Liver (tissue), 9 donors: ENCODE measurements around the gene CHRNA7. TPM values are rescaled to one million over a fixed set of nuclear protein-coding genes. Genes with fewer than 3 reads are reported as not detected.
"Not testable (repeated sequence)": the region's sequence is repeated elsewhere in the genome, so short reads cannot be mapped to it uniquely, and the experiment has no call there.

Experiments used
- DNase-seq: peaks from one replicate; pipeline ENCODE4 v3.0.0-alpha.2; 2017; ENCODE audit warnings: low spot score
- H3K27ac ChIP-seq, 2 donors: one replicate each; pipeline ENCODE4 v1.7.0; 2013; ENCODE audit warnings: inconsistent platforms in 2 of 2, low read length in 2 of 2, control low read depth in 1 of 2, low read depth in 1 of 2, mild to moderate bottlenecking in 1 of 2
- H3K27me3 ChIP-seq, 4 donors: one replicate each; pipeline versions ENCODE4 v1.6.1 to v1.7.0; 2013; ENCODE audit warnings: low read length in 3 of 4, inconsistent platforms in 1 of 4, mild to moderate bottlenecking in 1 of 4, moderate library complexity in 1 of 4; ENCODE audit not compliant: control insufficient read depth in 4 of 4, insufficient read depth in 4 of 4
- H3K36me3 ChIP-seq, 4 donors: one replicate each; pipeline versions ENCODE4 v1.6.1 to v1.7.0; 2013; ENCODE audit warnings: low read length in 3 of 4, mild to moderate bottlenecking in 3 of 4, low read depth in 1 of 4, moderate library complexity in 1 of 4; ENCODE audit not compliant: control insufficient read depth in 4 of 4, insufficient read depth in 3 of 4
- H3K4me1 ChIP-seq, 4 donors: one replicate each; pipeline versions ENCODE4 v1.6.1 to v1.7.0; 2013; ENCODE audit warnings: low read length in 3 of 4, mild to moderate bottlenecking in 3 of 4, moderate library complexity in 1 of 4; ENCODE audit not compliant: control insufficient read depth in 4 of 4, insufficient read depth in 4 of 4
- H3K4me3 ChIP-seq, 3 donors: one replicate each; pipeline versions ENCODE4 v1.6.1 to v1.7.0; 2013; ENCODE audit warnings: low read length in 3 of 3, control low read depth in 1 of 3, low read depth in 1 of 3, mild to moderate bottlenecking in 1 of 3
- H3K9ac ChIP-seq, 2 donors: one replicate each; pipeline ENCODE4 v1.7.0; 2013; ENCODE audit warnings: low read length in 2 of 2, mild to moderate bottlenecking in 2 of 2, moderate library complexity in 2 of 2, control low read depth in 1 of 2, low read depth in 1 of 2
- H3K9me3 ChIP-seq, 4 donors: one replicate each; pipeline versions ENCODE4 v1.6.1 to v1.7.0; 2013; ENCODE audit warnings: low read length in 3 of 4; ENCODE audit not compliant: control insufficient read depth in 4 of 4
- EGR1 ChIP-seq, 2 donors: IDR thresholded peaks; 2 replicates each; pipeline ENCODE4 v1.6.1; 2016 to 2018; ENCODE audit warnings: antibody characterized with exemption in 2 of 2, low read depth in 2 of 2
- FOXA1 ChIP-seq: IDR thresholded peaks from 2 replicates; pipeline ENCODE4 v1.6.1; 2016; ENCODE audit warnings: antibody characterized with exemption
- FOXA2 ChIP-seq: IDR thresholded peaks from 2 replicates; pipeline ENCODE4 v1.6.1; 2016; ENCODE audit warnings: antibody characterized with exemption
- GABPA ChIP-seq, 2 donors: IDR thresholded peaks in 1 of 2; conservative IDR thresholded peaks in 1 of 2; 2 replicates each; pipeline ENCODE4 v1.6.1; 2016; ENCODE audit warnings: antibody characterized with exemption in 2 of 2, mild to moderate bottlenecking in 1 of 2, moderate library complexity in 1 of 2
- HNF4A ChIP-seq, 2 donors: conservative IDR thresholded peaks; 2 replicates each; pipeline ENCODE4 v1.6.1; 2016; ENCODE audit warnings: antibody characterized with exemption in 2 of 2, mild to moderate bottlenecking in 2 of 2
- HNF4G ChIP-seq: IDR thresholded peaks from 2 replicates; pipeline ENCODE4 v1.6.1; 2016; ENCODE audit warnings: antibody characterized with exemption
- JUND ChIP-seq, 2 donors: IDR thresholded peaks; 2 replicates each; pipeline ENCODE4 v1.6.1; 2016; ENCODE audit warnings: antibody characterized with exemption in 2 of 2
- NR2F2 ChIP-seq: IDR thresholded peaks from 2 replicates; pipeline ENCODE4 v1.6.1; 2016; ENCODE audit warnings: antibody characterized with exemption
- RAD21 ChIP-seq, 2 donors: IDR thresholded peaks; 2 replicates each; pipeline ENCODE4 v1.6.1; 2016; ENCODE audit warnings: antibody characterized with exemption in 2 of 2, mild to moderate bottlenecking in 2 of 2
- RXRA ChIP-seq, 2 donors: IDR thresholded peaks; 2 replicates each; pipeline ENCODE4 v1.6.1; 2017 to 2018; ENCODE audit warnings: antibody characterized with exemption in 2 of 2, mild to moderate bottlenecking in 1 of 2
- SP1 ChIP-seq: IDR thresholded peaks from 2 replicates; pipeline ENCODE4 v1.6.1; 2018; ENCODE audit warnings: antibody characterized with exemption, mild to moderate bottlenecking
- TAF1 ChIP-seq: conservative IDR thresholded peaks from 2 replicates; pipeline ENCODE4 v1.6.1; 2016; ENCODE audit warnings: antibody characterized with exemption, mild to moderate bottlenecking
- YY1 ChIP-seq: IDR thresholded peaks from 2 replicates; pipeline ENCODE4 v1.6.1; 2016; ENCODE audit warnings: antibody characterized with exemption, mild to moderate bottlenecking
- WGBS: extraction: QIAGEN DNeasy Blood & Tissue Kit; methylation state at CpG from one replicate; pipeline ENCODE4 v1.1.7; 2013; 5-methylcytosine and 5-hydroxymethylcytosine counted together
- polyA plus RNA-seq, 2 donors: library from polyadenylated mRNA; stranded (reverse) in 1 of 2; unstranded in 1 of 2; fragments of 200-250 nt in 1 of 2; fragments of >200 nt in 1 of 2; fragmentation: Nextera tagmentation in 1 of 2; extraction: Ambion mirVana in 1 of 2; gene quantifications; one replicate each; pipeline versions ENCODE4 v1.2.1 to v1.2.3, GENCODE V29; 2013 to 2015
- total RNA-seq, 2 donors: library from RNA; depleted of rRNA; stranded (reverse); fragments of >200 nt; gene quantifications; one replicate each; pipeline ENCODE4 v1.2.3, GENCODE V29; 2014
- TF ChIP-seq, protein P1 (sequence below): IDR thresholded peaks from 2 replicates; pipeline ENCODE4 v1.6.1; 2016; ENCODE audit warnings: antibody characterized with exemption, mild to moderate bottlenecking
- TF ChIP-seq, protein P2 (sequence below): IDR thresholded peaks from 2 replicates; pipeline ENCODE4 v1.6.1; 2016; ENCODE audit warnings: antibody characterized with exemption
- TF ChIP-seq, protein P3 (sequence below): IDR thresholded peaks from 2 replicates; pipeline ENCODE4 v1.6.1; 2016; ENCODE audit warnings: antibody characterized with exemption
- TF ChIP-seq, protein P4 (sequence below): fragments of 150-350 bp; IDR thresholded peaks from 2 replicates; pipeline ENCODE4 v1.5.1; 2017; ENCODE audit warnings: improper control_type of control experiment, low read depth, low read length; ENCODE audit not compliant: missing input control
- TF ChIP-seq, protein P5 (sequence below): IDR thresholded peaks from 2 replicates; pipeline ENCODE4 v1.6.1; 2016; ENCODE audit warnings: antibody characterized with exemption
- donor health status: healthy.
- donor health status: healthy.
- donor health status: healthy.
- donor health status: healthy.
- donor health status: healthy.

The CHRNA7 gene
- total and polyA plus RNA-seq, 4 donors = 0.06 to 0.21 (median 0.08) TPM; not detected in 1

DNA sequence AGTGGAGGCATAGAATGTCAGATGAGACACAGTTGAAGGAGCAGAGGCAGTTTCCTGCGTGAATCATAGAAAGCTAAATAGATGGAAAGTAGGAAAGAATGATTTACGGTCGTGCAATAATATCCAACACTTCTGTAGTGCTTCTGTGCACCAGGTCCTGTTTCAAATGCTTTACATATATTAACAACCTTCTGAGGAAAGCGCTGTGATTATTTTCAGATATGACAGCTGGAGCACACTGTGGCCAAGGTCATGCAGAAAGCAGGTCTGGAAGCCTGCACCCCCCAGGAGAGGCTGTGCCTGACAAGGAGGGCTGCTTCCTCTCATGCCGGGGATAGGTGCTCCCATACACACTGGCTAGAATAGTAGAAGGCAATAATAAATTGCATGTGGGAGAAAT lies 104.5 kb downstream of the CHRNA7 start:
- no peak for TF ChIP-seq EGR1 (IDR thresholded peaks at IDR 0.05; ENCODE audit: low read depth in 2 of 2)
- TF ChIP-seq HNF4A (conservative IDR thresholded peaks at IDR 0.05) = no peak
- TF ChIP-seq, protein P1, sequence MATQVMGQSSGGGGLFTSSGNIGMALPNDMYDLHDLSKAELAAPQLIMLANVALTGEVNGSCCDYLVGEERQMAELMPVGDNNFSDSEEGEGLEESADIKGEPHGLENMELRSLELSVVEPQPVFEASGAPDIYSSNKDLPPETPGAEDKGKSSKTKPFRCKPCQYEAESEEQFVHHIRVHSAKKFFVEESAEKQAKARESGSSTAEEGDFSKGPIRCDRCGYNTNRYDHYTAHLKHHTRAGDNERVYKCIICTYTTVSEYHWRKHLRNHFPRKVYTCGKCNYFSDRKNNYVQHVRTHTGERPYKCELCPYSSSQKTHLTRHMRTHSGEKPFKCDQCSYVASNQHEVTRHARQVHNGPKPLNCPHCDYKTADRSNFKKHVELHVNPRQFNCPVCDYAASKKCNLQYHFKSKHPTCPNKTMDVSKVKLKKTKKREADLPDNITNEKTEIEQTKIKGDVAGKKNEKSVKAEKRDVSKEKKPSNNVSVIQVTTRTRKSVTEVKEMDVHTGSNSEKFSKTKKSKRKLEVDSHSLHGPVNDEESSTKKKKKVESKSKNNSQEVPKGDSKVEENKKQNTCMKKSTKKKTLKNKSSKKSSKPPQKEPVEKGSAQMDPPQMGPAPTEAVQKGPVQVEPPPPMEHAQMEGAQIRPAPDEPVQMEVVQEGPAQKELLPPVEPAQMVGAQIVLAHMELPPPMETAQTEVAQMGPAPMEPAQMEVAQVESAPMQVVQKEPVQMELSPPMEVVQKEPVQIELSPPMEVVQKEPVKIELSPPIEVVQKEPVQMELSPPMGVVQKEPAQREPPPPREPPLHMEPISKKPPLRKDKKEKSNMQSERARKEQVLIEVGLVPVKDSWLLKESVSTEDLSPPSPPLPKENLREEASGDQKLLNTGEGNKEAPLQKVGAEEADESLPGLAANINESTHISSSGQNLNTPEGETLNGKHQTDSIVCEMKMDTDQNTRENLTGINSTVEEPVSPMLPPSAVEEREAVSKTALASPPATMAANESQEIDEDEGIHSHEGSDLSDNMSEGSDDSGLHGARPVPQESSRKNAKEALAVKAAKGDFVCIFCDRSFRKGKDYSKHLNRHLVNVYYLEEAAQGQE = no peak
- no peak for TF ChIP-seq SP1
- no peak for TF ChIP-seq RXRA (IDR thresholded peaks at IDR 0.05)
- no peak for TF ChIP-seq JUND (IDR thresholded peaks at IDR 0.05)
- no peak for TF ChIP-seq YY1
- Histone ChIP-seq H3K9ac (no peak overlapping the region), H3K27ac (no peak overlapping the region), H3K27me3 (peaks cover 0 to 5% (median 0%) of the 10 kb centered on the region in 4 donors), H3K4me1 (no peaks in the 10 kb centered on the region), H3K36me3 (no peaks in the 10 kb centered on the region), H3K9me3 (no peaks in the 10 kb centered on the region), H3K4me3 (no peak overlapping the region)
- 71% methylated on average over 5 of the region's 5 CpGs for WGBS
- no peak for DNase-seq

DNA sequence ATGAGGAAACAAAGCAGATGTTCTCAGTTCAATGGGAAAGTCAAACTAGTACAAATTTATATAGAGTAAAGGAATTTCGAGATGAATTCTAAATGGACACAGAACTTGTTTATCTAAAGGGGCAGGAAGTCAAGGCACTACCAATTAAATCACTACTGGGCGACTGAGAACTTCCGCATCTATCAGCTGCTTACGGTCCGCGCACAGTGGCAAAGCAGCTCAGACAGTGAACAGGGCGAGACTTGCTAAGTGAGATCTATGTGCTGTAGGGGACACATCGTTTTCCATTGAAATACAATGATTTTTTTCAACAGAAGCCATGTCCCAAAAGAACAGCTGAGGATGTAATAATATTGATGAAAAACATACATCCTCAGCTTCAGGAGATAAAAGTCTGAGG lies 105.0 kb downstream of the CHRNA7 start:
- H3K27ac ChIP-seq = no peak overlapping the region
- no peak overlapping the region for H3K4me3 ChIP-seq
- no peaks in the 10 kb centered on the region for H3K9me3 ChIP-seq
- no peaks in the 10 kb centered on the region for H3K36me3 ChIP-seq
- no peak for DNase-seq
- TF ChIP-seq, protein P2, sequence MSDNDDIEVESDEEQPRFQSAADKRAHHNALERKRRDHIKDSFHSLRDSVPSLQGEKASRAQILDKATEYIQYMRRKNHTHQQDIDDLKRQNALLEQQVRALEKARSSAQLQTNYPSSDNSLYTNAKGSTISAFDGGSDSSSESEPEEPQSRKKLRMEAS = no peak
- no peak for TF ChIP-seq JUND (IDR thresholded peaks at IDR 0.05)
- TF ChIP-seq, protein P1 = no peak
- TF ChIP-seq EGR1 (IDR thresholded peaks at IDR 0.05; ENCODE audit: low read depth in 2 of 2) = no peak
- no peak for TF ChIP-seq TAF1
- no peak for TF ChIP-seq HNF4G
- no peak for TF ChIP-seq NR2F2
- TF ChIP-seq, protein P3, sequence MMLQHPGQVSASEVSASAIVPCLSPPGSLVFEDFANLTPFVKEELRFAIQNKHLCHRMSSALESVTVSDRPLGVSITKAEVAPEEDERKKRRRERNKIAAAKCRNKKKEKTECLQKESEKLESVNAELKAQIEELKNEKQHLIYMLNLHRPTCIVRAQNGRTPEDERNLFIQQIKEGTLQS = no peak
- TF ChIP-seq, protein P4, sequence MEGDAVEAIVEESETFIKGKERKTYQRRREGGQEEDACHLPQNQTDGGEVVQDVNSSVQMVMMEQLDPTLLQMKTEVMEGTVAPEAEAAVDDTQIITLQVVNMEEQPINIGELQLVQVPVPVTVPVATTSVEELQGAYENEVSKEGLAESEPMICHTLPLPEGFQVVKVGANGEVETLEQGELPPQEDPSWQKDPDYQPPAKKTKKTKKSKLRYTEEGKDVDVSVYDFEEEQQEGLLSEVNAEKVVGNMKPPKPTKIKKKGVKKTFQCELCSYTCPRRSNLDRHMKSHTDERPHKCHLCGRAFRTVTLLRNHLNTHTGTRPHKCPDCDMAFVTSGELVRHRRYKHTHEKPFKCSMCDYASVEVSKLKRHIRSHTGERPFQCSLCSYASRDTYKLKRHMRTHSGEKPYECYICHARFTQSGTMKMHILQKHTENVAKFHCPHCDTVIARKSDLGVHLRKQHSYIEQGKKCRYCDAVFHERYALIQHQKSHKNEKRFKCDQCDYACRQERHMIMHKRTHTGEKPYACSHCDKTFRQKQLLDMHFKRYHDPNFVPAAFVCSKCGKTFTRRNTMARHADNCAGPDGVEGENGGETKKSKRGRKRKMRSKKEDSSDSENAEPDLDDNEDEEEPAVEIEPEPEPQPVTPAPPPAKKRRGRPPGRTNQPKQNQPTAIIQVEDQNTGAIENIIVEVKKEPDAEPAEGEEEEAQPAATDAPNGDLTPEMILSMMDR = no peak
- TF ChIP-seq GABPA (IDR thresholded peaks at IDR 0.05 in 1 of 2, conservative IDR thresholded peaks at IDR 0.05 in 1 of 2) = no peak
- no peak for TF ChIP-seq HNF4A (conservative IDR thresholded peaks at IDR 0.05)
- TF ChIP-seq SP1 = no peak
- TF ChIP-seq, protein P5, sequence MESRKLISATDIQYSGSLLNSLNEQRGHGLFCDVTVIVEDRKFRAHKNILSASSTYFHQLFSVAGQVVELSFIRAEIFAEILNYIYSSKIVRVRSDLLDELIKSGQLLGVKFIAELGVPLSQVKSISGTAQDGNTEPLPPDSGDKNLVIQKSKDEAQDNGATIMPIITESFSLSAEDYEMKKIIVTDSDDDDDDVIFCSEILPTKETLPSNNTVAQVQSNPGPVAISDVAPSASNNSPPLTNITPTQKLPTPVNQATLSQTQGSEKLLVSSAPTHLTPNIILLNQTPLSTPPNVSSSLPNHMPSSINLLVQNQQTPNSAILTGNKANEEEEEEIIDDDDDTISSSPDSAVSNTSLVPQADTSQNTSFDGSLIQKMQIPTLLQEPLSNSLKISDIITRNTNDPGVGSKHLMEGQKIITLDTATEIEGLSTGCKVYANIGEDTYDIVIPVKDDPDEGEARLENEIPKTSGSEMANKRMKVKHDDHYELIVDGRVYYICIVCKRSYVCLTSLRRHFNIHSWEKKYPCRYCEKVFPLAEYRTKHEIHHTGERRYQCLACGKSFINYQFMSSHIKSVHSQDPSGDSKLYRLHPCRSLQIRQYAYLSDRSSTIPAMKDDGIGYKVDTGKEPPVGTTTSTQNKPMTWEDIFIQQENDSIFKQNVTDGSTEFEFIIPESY = no peak
- no peak for TF ChIP-seq RXRA (IDR thresholded peaks at IDR 0.05)
- no peak for TF ChIP-seq RAD21 (IDR thresholded peaks at IDR 0.05)
- TF ChIP-seq FOXA1 = no peak
- no peak for TF ChIP-seq FOXA2
- H3K27me3 ChIP-seq = peaks cover 0 to 5% (median 0%) of the 10 kb centered on the region in 4 donors
- H3K9ac ChIP-seq = no peak overlapping the region
- no peaks in the 10 kb centered on the region for H3K4me1 ChIP-seq
- 75% methylated on average over 8 of the region's 8 CpGs for WGBS

DNA sequence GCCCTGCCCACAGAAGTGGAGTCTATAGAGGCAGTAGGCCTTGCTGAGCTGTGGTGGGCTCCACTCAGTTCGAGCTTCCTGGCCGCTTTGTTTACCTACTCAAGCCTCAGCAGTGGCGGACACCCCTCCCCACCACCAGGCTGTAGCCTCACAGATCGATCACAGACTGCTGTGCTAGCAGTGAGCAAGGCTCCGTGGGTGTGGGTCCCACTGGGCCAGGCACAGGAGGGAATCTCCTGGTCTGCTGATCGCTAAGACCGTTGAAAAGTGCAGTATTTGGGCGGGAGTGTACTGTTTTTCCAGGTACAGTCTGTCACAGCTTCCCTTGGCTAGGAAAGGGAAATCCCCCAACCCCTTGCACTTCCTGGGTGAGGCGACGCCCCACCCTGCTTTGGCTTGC lies 115.2 kb downstream of the CHRNA7 start:
- H3K4me1 ChIP-seq, H3K9ac ChIP-seq, DNase-seq, H3K4me3 ChIP-seq, H3K27ac ChIP-seq, H3K27me3 ChIP-seq, H3K9me3 ChIP-seq, H3K36me3 ChIP-seq: not testable (repeated sequence)
- 75% methylated on average over 10 of the region's 10 CpGs for WGBS
